ENCODE results near the gene CSNK1G1.
"Not testable (repeated sequence)": the region's sequence is repeated elsewhere in the genome, so short reads cannot be mapped to it uniquely, and the experiment has no call there.

Gene CSNK1G1

DNA sequence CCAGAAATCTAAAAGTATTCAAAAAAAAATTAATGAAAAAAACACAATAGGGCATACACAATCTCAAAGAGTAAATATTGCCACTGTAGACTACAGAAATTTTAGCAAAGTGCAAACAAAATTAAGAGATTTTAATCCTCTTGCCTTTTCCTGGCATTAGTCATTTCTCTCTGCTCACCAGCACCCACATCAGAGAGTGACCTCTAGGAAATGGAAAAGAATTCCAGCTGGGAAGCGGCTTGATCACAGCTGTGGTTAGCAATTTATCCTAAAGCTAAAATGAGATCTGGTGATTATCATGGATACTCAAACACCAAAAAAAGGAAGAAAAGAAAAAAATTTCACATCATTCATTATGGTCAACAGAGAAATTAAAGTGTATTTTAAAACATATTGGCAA, 7.5 kb downstream of the CSNK1G1 start:
- DNase-seq = no peak

GRCh38 chr15:64346242-64346641, 9.7 kb downstream of the CSNK1G1 start:
- DNase-seq = not testable (repeated sequence)

DNA sequence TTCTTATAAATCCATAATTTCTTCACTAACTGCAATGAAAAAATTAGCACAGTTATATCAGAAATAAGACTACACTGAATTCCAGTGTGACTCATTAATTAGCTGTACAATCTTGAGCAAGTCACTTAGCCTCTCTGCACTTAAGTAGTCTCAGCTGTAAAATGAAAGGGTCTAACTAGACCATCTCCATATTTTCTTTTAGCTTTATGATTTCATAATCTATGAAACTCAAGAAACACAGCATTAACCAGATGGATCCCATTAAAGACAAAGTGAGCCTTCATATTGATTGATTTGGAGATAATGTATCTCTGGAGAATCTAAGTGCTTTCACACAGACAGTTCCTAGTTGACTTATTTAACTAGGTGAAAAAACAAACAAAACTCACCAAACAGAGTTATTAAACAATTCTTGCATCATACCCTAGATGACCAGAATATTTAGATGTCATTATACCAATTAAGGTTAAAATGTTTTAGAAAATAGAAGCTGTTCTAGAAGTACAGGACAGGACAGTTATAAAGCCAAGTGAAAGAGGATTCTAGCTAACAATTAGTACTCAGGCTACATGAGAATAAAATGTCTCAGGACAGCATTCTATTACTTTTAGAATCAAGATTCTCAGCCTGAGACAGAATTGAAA, 11.2 kb downstream of the CSNK1G1 start:
- no peak for DNase-seq

GRCh38 chr15:64343841-64344240, 12.1 kb downstream of the CSNK1G1 start:
- DNase-seq = no peak

DNA sequence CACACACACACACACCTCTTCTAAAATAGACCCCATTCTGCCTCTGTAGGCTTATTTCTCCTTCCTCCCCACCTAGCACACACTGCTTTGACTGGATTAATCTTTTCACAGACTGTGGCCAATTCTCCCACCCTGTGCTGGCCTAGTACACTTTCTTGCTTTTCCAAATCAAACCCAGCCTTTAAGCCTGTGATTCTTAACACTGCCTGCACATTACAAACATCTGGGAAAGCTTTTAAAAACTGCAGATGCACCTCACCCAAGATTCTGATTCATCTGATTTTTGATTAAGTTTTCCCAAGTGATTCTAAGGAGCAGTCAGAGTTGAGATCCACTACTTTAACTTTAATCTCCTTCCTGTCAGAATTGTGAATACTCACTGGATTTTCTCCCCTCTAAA, 12.8 kb downstream of the CSNK1G1 start:
- no peak for DNase-seq

GRCh38 chr15:64341961-64342360, 14.0 kb downstream of the CSNK1G1 start:
- DNase-seq = no peak

- no peak for DNase-seq
These were observed 15.6 kb downstream of the CSNK1G1 start for GRCh38 chr15:64340355-64340754.

DNA sequence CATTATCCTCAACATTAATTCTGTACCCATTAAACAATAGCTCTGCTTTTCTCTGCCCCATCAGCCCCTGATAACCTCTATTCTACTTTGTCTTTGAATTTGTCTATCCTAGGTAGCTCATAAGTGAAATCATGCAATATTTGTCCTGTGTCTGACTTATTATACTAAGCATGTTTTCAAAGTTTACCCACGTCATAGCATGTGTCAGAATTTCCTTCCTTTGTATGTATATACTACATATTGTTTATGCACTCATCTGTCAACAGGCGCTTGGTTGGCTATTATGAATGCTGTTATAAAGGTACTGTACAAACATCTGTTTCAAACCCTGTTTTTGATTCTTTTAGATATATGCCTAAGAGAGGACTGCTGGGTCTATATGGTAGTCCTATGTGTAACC, 18.2 kb downstream of the CSNK1G1 start:
- DNase-seq = no peak

DNA sequence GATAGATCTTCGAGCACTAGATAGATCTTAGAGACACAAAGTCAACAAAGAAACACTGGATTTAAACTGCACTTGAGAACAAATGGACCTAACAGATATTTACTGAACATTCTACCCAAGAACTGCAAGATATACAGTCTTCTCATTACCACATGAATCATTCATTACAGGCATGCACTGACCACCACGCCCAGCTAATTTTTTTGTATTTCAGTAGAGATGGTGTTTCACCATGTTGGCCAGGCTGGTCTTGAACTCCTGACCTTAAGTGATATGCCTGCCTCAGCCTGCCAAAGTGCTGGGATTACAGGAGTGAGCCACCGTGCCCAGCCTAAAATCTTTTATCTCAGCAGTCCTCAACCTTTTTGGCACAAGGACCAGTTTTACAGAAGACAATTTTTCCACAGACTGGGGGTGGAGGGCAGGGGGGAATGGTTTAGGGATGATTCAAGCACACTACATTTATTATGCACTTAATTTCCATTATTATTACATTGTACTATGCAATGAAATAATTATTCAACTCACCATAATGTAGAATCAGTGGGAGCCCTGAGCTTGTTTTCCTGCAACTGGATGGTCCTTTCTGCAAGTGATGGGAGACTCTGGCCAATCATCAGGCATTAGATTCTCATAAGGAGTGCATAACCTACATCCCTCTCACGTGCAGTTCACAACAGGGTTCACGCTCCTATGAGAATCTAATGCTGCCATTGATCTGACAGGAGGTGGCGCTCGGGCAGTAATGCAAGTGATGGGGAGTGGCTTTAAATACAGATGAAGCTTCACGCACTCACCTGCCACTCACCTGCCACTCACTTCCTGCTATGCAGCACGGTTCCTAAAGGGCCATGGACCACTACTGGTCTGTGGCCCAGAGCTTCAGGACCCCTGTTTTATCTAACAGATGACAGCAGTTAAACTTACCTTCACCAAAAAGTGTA, 21.7 kb downstream of the CSNK1G1 start:
- no peak for DNase-seq

GRCh38 chr15:64333516-64333915, 22.5 kb downstream of the CSNK1G1 start:
- DNase-seq = no peak

DNA sequence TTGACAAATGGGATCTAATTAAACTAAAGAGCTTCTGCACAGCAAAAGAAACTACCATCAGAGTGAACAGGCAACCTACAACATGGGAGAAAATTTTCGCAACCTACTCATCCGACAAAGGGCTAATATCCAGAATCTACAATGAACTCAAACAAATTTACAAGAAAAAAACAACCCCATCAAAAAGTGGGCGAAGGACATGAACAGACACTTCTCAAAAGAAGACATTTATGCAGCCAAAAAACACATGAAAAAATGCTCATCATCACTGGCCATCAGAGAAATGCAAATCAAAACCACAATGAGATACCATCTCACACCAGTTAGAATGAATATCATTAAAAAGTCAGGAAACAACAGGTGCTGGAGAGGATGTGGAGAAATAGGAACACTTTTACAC, 24.3 kb downstream of the CSNK1G1 start:
- DNase-seq = not testable (repeated sequence)

- DNase-seq = not testable (repeated sequence)
These were observed 29.0 kb downstream of the CSNK1G1 start for GRCh38 chr15:64326975-64327374.

GRCh38 chr15:64326458-64326857, 29.5 kb downstream of the CSNK1G1 start:
- DNase-seq = not testable (repeated sequence)

GRCh38 chr15:64324165-64324877, 31.7 kb downstream of the CSNK1G1 start:
- no peak for DNase-seq

DNA sequence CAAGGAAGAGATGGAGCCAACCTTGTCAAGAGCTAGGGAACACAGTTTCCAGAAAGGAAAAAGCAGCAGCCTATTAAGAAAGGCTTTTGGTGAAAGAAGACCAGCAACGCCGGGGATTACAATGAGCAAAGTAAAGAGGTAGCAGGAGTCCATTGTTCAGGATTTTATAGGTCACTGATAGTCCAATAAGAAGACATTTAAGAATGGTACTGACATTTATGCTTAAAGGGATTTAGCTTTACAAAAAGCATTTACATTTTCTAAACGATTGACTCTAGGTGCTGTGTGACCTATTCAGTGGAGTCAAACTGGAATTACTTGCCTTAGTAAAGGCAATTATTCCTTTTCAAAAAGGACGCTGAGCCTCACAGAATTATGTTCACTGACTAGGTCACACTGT, 40.8 kb downstream of the CSNK1G1 start:
- no peak for DNase-seq

DNA sequence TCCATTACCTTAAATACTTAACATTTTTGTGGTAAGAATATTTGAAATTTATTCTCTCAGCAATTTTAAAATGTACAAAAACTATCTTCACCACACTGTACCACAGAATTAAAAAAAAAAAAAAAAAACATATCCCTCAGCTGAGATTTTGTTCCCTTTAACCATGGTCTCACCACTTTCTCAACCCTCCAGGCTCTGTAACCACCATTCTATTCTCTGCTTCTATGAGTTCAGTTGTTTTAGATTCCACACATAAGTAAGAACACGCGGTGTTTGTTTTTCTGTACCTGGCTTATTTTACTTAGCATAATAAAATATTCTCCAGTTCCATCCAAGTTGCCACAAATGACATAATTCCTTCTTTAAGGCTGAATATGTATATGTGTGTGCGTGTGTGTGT, 41.5 kb downstream of the CSNK1G1 start:
- DNase-seq = no peak

GRCh38 chr15:64311566-64311965, 44.4 kb downstream of the CSNK1G1 start:
- DNase-seq = no peak

DNA sequence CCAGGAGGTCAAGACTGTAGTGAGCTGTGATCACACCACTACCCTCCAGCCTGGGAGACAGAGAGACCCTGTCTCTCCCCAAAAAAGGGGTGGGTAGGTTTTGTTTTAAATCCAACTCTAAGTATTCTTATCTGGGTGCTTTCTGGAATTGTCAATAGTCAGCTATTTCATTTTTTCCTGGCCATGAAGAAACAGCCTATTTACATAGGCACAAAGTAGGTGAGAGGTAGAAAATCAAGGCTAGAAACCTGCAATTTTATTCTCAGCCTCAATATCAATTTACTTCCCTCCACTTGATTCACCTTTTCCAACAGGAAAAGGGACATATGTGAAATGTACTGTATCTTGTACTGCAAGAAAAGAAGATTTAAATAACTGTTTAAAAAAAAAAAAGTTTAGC, 45.9 kb downstream of the CSNK1G1 start:
- no peak for DNase-seq

DNA sequence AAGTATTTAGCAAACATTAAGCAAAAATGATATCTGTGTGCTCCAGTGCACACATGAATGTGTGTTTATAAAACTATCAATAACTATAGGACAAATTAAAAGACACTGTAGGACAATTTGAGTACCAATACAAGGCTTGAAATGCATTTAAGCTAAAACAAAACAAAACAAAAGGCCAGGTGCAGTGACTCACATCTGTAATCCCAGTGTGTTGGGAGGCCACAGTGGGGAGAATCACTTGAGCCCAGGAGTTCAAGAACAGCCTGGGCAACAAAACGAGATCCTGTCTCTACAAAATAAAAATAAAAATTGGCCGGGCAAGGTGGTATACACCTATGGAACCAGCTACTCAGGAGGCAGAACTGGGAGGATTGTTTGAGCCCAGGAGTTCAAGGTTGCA, 50.7 kb downstream of the CSNK1G1 start:
- DNase-seq = no peak

- no peak for DNase-seq
These were observed 66.4 kb downstream of the CSNK1G1 start for GRCh38 chr15:64289550-64289949.

DNA sequence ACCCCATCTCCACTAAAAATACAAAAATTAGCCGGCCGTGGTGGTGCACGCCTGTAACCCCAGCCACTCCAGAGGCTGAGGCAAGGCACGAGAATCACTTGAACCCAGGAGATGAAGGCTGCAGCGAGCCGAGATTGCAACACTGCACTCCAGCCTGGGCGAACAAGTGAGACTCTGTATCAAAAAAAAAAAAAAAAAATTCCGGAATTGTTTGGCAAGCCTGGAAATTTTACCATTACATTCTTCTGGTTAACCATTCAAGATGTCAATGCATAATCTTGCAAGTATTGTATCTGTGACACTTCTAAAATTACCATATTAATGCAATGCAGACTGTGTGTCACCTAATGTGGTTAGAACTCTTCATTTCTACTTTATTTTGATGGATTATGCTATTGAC, 67.0 kb downstream of the CSNK1G1 start:
- DNase-seq = no peak

DNA sequence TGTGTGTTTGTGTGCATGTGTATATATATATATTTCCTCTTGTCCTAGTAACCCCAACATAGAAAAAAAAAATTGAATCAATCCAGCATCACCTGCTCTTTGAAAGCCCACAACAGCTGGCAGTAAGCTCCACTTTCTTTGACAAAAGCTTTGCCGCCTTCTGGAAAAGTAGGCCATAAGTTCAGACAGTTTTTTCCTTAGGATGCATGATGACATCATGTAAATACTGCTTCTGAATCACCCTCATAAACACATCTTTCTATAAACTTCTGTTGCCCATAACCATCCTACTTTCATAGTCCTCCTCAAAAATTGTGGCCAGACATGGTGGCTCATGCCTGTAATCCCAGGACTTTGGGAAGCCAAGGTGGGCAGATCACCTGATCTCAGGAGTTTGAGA, 67.4 kb downstream of the CSNK1G1 start:
- no peak for DNase-seq

GRCh38 chr15:64287953-64288352, 68.0 kb downstream of the CSNK1G1 start:
- no peak for DNase-seq

DNA sequence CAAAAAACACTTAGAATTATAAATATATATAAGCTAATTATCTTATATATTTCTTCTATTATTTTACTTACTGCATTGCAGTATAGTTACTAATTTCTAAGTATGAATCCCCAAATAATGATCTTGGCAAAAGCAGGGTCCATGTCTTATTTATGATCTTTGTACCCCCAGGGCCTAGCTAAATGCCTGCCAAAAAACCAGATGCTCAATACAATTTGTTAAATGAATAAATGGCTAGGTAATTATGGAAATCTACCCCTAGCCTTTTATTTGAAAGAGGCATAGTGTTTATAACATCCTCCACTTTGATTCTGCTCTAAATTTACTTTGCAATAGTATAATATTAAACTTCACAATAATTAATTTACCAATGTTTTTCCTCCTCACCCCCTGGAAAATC, 69.5 kb downstream of the CSNK1G1 start:
- DNase-seq = no peak
